ENCODE measurements around the gene KANK3.

Gene KANK3

DNA sequence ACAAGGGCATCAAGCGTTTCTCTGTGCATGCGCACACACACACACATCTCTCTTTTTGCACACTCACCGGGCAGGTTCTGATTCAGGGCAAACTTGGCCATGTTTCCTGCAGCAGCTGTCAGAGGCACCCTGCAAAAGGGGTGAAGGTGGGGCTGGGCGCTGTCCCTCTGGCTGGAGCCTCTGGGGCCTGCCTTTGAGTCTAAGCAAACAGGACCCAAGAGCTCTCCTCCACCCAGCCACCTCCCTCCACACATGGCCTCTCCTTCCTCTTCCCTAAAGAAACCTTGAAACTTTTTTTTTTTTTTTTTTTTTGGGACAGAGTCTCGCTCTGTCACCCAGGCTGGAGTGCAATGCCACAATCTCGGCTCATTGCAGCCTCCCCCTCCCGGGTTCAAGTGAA lies 5.3 kb downstream of the KANK3 start:
- Histone ChIP-seq H3K9me3 (ENCODE audit: control insufficient read depth in 2 of 2, low read length in 2 of 2) (no peaks in the 10 kb centered on the region), H3K27ac (ENCODE audit: low read depth in 2 of 2, low read length in 2 of 2) (no peak overlapping the region), H3K9ac (ENCODE audit: low read depth in 1 of 2, low read length in 2 of 2) (no peak overlapping the region), H3K4me1 (ENCODE audit: control insufficient read depth in 2 of 2, insufficient read depth in 2 of 2, low read length in 2 of 2) (peaks cover 1 to 7% of the 10 kb centered on the region in 2 donors), H3K27me3 (ENCODE audit: control insufficient read depth in 2 of 2, insufficient read depth in 2 of 2, low read length in 2 of 2) (peaks cover 32 to 34% of the 10 kb centered on the region in 2 donors), H3K36me3 (ENCODE audit: control insufficient read depth in 2 of 2, insufficient read depth in 2 of 2, low read length in 2 of 2) (no peaks in the 10 kb centered on the region), H3K4me3 (ENCODE audit: low read length in 2 of 2) (no peak overlapping the region)

DNA sequence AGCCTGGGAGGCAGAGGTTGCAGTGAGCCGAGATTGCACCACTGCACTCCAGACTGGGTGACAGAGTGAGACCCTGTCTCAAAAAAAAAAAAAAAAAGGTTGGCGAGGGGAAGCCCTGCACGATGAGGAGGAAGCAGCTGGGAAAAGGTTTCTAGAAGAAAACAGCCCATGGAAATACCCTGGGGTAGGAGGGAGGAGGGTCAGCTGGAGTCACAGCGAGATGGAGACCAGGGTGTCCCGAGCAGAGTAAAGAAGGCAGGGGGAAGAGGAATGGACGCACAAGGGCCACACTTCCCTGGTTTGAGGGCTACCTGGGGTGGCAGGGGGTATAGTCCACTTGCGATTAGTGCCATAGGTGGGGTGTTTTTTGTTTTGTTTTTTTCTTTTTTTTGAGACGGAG lies 6.4 kb downstream of the KANK3 start:
- H3K9ac ChIP-seq (ENCODE audit: low read depth in 1 of 2, low read length in 2 of 2) = no peak overlapping the region
- no peak overlapping the region for H3K4me3 ChIP-seq (ENCODE audit: low read length in 2 of 2)
- H3K27ac ChIP-seq (ENCODE audit: low read depth in 2 of 2, low read length in 2 of 2) = no peak overlapping the region
- peaks cover 0 to 6% of the 10 kb centered on the region in 2 donors for H3K4me1 ChIP-seq (ENCODE audit: control insufficient read depth in 2 of 2, insufficient read depth in 2 of 2, low read length in 2 of 2)
- H3K9me3 ChIP-seq (ENCODE audit: control insufficient read depth in 2 of 2, low read length in 2 of 2) = no peaks in the 10 kb centered on the region
- H3K27me3 ChIP-seq (ENCODE audit: control insufficient read depth in 2 of 2, insufficient read depth in 2 of 2, low read length in 2 of 2) = peaks cover 26% of the 10 kb centered on the region in 2 donors
- no peaks in the 10 kb centered on the region for H3K36me3 ChIP-seq (ENCODE audit: control insufficient read depth in 2 of 2, insufficient read depth in 2 of 2, low read length in 2 of 2)

DNA sequence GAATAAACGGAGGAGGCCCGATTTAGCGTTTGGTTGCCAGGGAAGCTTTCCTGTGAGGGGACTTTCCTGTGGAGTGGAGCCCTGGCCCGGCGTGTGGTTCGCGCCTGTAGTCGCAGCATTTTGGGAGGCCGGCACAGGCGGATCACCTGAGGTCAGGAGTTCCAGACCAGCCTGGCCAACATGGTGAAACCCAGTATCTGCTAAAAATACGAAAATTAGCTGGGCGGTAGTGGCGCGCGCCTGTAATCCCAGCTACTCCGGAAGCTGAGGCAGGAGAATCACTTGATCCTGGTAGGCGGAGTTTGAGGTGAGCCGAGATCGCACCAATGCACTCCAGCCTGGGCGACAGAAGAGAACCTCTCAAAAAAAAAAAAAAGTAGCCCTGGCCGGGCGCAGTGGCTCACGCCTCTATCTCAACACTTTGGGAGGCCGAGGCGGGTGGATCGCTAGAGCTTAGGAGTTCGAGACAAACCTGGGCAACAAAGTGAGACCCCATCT lies 6.9 kb downstream of the KANK3 start:
- H3K9me3 ChIP-seq (ENCODE audit: control insufficient read depth in 2 of 2, low read length in 2 of 2) = no peaks in the 10 kb centered on the region
- peaks cover 26% of the 10 kb centered on the region in 2 donors for H3K27me3 ChIP-seq (ENCODE audit: control insufficient read depth in 2 of 2, insufficient read depth in 2 of 2, low read length in 2 of 2)
- H3K4me3 ChIP-seq (ENCODE audit: low read length in 2 of 2) = no peak overlapping the region
- H3K36me3 ChIP-seq (ENCODE audit: control insufficient read depth in 2 of 2, insufficient read depth in 2 of 2, low read length in 2 of 2) = no peaks in the 10 kb centered on the region
- no peak overlapping the region for H3K9ac ChIP-seq (ENCODE audit: low read depth in 1 of 2, low read length in 2 of 2)
- peaks cover 0 to 6% of the 10 kb centered on the region in 2 donors for H3K4me1 ChIP-seq (ENCODE audit: control insufficient read depth in 2 of 2, insufficient read depth in 2 of 2, low read length in 2 of 2)
- no peak overlapping the region for H3K27ac ChIP-seq (ENCODE audit: low read depth in 2 of 2, low read length in 2 of 2)

DNA sequence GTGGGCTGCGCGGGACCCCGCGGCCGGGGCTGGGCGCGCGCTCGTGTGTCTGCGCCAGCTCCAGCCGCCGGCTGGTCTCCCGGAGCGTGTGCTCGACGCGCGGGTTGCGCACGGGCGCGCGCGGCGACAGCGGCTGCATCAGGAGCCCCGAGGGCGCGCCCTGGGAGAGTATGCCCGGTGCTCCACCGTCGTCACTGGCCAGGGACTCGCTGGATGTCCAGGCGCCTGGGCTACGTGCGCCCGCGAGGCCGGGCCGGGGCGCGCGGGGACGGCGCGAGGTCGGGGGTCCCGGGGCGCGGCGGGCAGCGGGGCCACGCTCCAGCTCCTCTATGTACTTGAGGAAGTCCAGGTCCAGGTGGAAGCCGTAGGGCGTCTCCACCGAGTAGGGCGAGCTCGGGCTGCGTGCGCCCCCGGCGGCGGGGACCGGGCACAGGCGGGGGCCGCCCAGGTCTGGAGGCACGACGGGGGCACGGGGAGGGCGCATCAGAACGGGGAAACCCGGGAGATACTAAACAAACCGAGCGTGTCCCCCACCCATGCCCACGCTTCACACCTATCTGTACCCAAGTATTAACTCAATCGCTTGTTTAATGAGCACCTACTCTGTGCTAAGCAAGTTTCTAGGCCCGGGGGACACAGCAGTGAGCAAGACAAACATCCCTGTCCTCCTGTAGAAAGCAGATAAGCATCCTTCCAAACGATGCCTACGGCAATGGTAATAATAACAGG lies 7.6 kb downstream of the KANK3 start:
- Histone ChIP-seq H3K4me1 (ENCODE audit: control insufficient read depth in 2 of 2, insufficient read depth in 2 of 2, low read length in 2 of 2) (peaks cover 0 to 6% of the 10 kb centered on the region in 2 donors), H3K27ac (ENCODE audit: low read depth in 2 of 2, low read length in 2 of 2) (no peak overlapping the region), H3K9ac (ENCODE audit: low read depth in 1 of 2, low read length in 2 of 2) (peak overlapping the region in 1 of 2 donors; percentile 24), H3K36me3 (ENCODE audit: control insufficient read depth in 2 of 2, insufficient read depth in 2 of 2, low read length in 2 of 2) (no peaks in the 10 kb centered on the region), H3K9me3 (ENCODE audit: control insufficient read depth in 2 of 2, low read length in 2 of 2) (no peaks in the 10 kb centered on the region), H3K4me3 (ENCODE audit: low read length in 2 of 2) (peak overlapping the region; percentile 7 to 54), H3K27me3 (ENCODE audit: control insufficient read depth in 2 of 2, insufficient read depth in 2 of 2, low read length in 2 of 2) (peaks cover 20 to 22% of the 10 kb centered on the region in 2 donors)

DNA sequence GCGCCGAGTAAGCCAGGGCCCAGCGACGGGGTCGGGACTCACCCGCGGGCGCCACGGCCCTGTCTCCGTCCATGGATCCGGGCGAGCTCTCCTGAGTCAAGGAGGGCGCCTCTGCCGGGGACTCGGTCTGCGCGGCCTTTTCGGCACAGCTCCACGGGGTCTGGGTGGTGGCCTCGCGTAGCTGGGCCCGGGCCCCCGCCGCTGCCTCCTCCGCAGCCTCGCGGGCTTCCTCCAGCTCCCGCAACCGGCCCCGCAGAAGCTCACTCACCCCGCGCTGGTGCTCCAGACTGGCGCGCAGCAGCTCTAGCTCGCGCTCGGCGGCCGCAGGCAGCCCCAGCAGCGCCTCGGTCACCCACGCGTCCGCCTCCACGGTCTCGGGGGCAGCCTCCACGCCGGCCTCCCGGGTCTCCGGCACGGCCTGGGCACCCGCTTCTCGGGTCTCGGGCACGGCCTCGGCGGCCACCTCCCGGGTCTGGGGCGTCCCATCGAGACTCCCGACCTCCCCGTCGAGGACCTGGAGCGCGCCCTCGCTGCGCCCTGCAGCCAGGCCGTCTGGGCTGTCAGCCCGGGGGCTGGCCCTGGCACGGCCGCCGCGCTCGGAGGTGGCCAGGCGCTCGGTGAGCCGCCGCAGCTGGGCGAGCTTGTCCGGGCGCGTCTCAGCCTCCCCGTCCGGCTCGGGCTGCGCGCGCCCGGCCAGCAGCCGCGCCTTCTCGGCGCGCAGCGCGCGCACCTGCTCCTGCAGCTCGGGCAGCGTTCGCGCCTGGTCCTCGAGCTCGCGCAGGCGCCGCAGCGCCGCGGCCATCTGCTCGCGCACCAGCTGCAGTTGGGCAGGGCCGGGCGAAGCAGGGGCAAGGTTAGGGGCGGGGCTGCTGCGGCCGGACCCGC lies 8.4 kb downstream of the KANK3 start:
- no peak overlapping the region for H3K27ac ChIP-seq (ENCODE audit: low read depth in 2 of 2, low read length in 2 of 2)
- H3K9ac ChIP-seq (ENCODE audit: low read depth in 1 of 2, low read length in 2 of 2) = no peak overlapping the region

DNA sequence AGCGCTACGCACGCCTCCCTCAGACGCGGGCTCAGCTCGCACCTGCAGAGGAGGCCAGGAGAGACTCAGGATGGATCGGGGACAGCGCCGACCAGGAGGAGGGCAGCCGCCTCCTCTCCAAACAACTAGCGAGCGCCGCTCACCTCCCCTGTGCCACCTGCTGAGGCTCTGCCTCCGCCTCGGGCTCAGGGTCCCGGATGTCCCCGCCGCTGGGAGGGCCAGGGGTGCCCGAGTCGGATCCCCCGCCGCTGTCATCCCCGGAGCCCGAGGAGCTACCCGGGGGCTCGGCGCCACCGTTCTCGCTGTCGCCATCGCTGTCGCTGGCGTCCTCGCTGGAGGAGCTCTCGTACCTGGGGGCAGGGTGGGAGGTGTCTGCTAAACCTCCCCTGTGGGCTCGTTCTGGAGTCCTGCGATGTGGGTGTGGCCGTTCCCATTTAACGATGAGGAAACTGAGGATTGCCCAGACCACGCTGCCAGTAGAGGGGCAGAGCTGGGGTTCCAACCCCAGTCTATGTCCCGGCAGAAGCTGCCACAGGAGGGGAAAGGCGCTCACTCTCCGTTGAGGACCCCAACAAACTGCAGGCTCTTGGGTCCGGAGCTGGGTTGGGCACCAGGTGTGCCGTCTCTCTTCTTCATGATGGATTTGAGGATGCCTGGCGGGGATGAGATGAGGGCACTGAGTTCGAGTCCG lies 9.2 kb downstream of the KANK3 start:
- H3K27me3 ChIP-seq (ENCODE audit: control insufficient read depth in 2 of 2, insufficient read depth in 2 of 2, low read length in 2 of 2) = peaks cover 19 to 20% of the 10 kb centered on the region in 2 donors
- no peak overlapping the region for H3K9ac ChIP-seq (ENCODE audit: low read depth in 1 of 2, low read length in 2 of 2)
- H3K9me3 ChIP-seq (ENCODE audit: control insufficient read depth in 2 of 2, low read length in 2 of 2) = no peaks in the 10 kb centered on the region
- H3K4me3 ChIP-seq (ENCODE audit: low read length in 2 of 2) = no peak overlapping the region
- H3K36me3 ChIP-seq (ENCODE audit: control insufficient read depth in 2 of 2, insufficient read depth in 2 of 2, low read length in 2 of 2) = no peaks in the 10 kb centered on the region
- H3K4me1 ChIP-seq (ENCODE audit: control insufficient read depth in 2 of 2, insufficient read depth in 2 of 2, low read length in 2 of 2) = peaks cover 0 to 6% of the 10 kb centered on the region in 2 donors
- no peak overlapping the region for H3K27ac ChIP-seq (ENCODE audit: low read depth in 2 of 2, low read length in 2 of 2)

More for the DNA sequence above, 8.4 kb downstream of the KANK3 start:
- H3K4me3 ChIP-seq (ENCODE audit: low read length in 2 of 2) = peak overlapping the region; percentile 7 to 54
- peaks cover 19 to 20% of the 10 kb centered on the region in 2 donors for H3K27me3 ChIP-seq (ENCODE audit: control insufficient read depth in 2 of 2, insufficient read depth in 2 of 2, low read length in 2 of 2)
- no peaks in the 10 kb centered on the region for H3K36me3 ChIP-seq (ENCODE audit: control insufficient read depth in 2 of 2, insufficient read depth in 2 of 2, low read length in 2 of 2)
- no peaks in the 10 kb centered on the region for H3K9me3 ChIP-seq (ENCODE audit: control insufficient read depth in 2 of 2, low read length in 2 of 2)
- peaks cover 0 to 6% of the 10 kb centered on the region in 2 donors for H3K4me1 ChIP-seq (ENCODE audit: control insufficient read depth in 2 of 2, insufficient read depth in 2 of 2, low read length in 2 of 2)

DNA sequence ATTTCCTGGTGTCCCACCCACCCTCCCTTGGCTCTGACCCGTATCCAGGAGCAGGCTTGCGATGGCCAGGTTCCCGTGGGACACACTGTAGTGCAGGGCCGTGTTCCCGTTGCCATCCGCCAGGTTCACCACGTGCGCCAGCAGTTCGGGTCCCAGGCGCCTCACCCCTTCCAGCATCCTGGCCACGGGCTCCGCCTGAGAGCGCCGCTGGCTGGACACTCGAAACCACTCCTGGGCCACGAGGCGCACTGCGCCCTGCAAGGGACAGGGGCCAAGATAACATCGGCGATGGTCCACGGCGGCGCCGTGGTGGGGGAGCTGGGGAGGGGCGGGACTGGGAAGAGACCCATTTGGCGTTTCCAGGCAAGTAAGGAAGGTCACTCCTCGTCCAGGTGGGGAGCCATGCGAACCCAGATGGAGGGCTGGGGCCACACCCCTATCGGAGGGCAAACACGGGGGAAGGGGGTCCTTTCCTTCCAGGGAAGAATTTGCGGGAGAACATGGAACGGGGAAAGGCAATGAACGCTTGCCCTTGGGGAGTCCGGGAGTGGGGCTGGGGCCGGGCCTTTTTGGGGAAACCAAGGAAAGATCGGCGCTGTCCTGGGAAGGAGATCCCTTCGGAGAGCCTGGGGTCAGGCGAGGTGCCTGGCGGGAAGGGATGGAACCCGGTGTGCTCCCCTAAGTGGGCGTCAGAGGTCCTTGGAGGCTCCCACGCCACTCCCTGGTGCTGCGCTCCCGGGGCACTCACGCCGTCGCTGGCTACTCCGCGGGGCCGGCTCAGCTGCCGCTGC lies 9.9 kb downstream of the KANK3 start:
- Histone ChIP-seq H3K9me3 (ENCODE audit: control insufficient read depth in 2 of 2, low read length in 2 of 2) (no peaks in the 10 kb centered on the region), H3K27me3 (ENCODE audit: control insufficient read depth in 2 of 2, insufficient read depth in 2 of 2, low read length in 2 of 2) (peaks cover 19 to 20% of the 10 kb centered on the region in 2 donors), H3K36me3 (ENCODE audit: control insufficient read depth in 2 of 2, insufficient read depth in 2 of 2, low read length in 2 of 2) (no peaks in the 10 kb centered on the region), H3K4me3 (ENCODE audit: low read length in 2 of 2) (no peak overlapping the region), H3K27ac (ENCODE audit: low read depth in 2 of 2, low read length in 2 of 2) (no peak overlapping the region), H3K4me1 (ENCODE audit: control insufficient read depth in 2 of 2, insufficient read depth in 2 of 2, low read length in 2 of 2) (peaks cover 0 to 6% of the 10 kb centered on the region in 2 donors), H3K9ac (ENCODE audit: low read depth in 1 of 2, low read length in 2 of 2) (no peak overlapping the region)

DNA sequence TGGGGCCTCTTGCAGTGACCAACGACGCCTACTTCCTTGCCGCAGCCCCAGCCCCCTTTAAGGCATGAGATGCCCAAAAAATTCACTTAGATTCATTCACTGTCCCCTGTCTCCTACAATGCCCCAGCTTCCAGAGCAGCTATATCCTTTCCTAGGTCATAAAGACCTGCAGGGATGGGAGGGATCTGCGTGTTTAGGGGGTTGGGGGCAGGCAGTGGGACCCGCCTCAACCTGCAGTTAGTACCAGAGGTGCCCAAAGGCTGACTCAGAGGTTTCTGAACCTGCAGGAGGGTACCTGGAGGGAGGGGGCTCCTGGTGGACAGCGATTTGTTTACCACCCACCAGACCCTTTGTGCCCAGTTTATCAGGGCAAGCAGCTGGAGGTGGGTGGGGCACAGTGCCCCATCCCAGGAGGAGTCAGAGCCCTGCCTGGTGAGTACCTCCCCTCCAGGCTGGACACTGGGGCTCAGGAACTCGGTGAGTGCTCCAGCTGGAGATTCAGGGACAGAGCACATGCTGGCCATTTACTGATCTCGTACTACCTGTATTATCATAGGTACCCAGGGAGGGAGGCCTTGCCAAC lies 11.7 kb downstream of the KANK3 start:
- no peak overlapping the region for H3K4me3 ChIP-seq (ENCODE audit: low read length in 2 of 2)
- no peak overlapping the region for H3K9ac ChIP-seq (ENCODE audit: low read depth in 1 of 2, low read length in 2 of 2)
- H3K4me1 ChIP-seq (ENCODE audit: control insufficient read depth in 2 of 2, insufficient read depth in 2 of 2, low read length in 2 of 2) = peaks cover 0 to 6% of the 10 kb centered on the region in 2 donors
- H3K27ac ChIP-seq (ENCODE audit: low read depth in 2 of 2, low read length in 2 of 2) = no peak overlapping the region
- no peaks in the 10 kb centered on the region for H3K36me3 ChIP-seq (ENCODE audit: control insufficient read depth in 2 of 2, insufficient read depth in 2 of 2, low read length in 2 of 2)
- H3K27me3 ChIP-seq (ENCODE audit: control insufficient read depth in 2 of 2, insufficient read depth in 2 of 2, low read length in 2 of 2) = peaks cover 15 to 20% of the 10 kb centered on the region in 2 donors
- no peaks in the 10 kb centered on the region for H3K9me3 ChIP-seq (ENCODE audit: control insufficient read depth in 2 of 2, low read length in 2 of 2)

DNA sequence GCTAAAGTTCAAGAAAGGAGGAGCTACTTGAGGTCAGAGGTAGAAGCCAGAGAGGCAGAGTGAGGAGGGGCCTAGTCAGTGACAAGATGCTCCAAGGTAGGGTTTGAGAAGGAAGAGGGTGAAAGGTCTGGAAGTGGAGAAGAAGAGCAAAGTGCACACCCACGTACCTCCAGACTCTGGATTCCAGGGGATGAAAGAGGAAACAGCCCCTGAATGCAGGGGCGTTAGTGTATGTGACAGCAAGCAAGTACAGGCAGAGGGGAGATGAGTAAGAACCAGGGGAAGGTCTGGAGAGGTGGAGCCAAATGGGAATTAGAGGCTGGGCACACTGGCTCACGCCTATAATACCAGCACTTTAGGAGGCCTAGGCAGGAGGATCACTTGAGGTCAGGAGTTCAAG lies 13.1 kb downstream of the KANK3 start:
- no peaks in the 10 kb centered on the region for H3K9me3 ChIP-seq (ENCODE audit: control insufficient read depth in 2 of 2, low read length in 2 of 2)
- no peak overlapping the region for H3K9ac ChIP-seq (ENCODE audit: low read depth in 1 of 2, low read length in 2 of 2)
- H3K4me1 ChIP-seq (ENCODE audit: control insufficient read depth in 2 of 2, insufficient read depth in 2 of 2, low read length in 2 of 2) = peaks cover 0 to 6% of the 10 kb centered on the region in 2 donors
- H3K4me3 ChIP-seq (ENCODE audit: low read length in 2 of 2) = no peak overlapping the region
- no peaks in the 10 kb centered on the region for H3K36me3 ChIP-seq (ENCODE audit: control insufficient read depth in 2 of 2, insufficient read depth in 2 of 2, low read length in 2 of 2)
- no peak overlapping the region for H3K27ac ChIP-seq (ENCODE audit: low read depth in 2 of 2, low read length in 2 of 2)
- H3K27me3 ChIP-seq (ENCODE audit: control insufficient read depth in 2 of 2, insufficient read depth in 2 of 2, low read length in 2 of 2) = peaks cover 15 to 17% of the 10 kb centered on the region in 2 donors

Measured in mucosa of rectum (tissue), 2 donors.